Measurements from ENCODE around the gene ARHGEF7.

- no peak for TF ChIP-seq CTCF (IDR thresholded peaks at IDR 0.05)
- no peak for TF ChIP-seq EZH2 (IDR thresholded peaks at IDR 0.05)
These were observed 68.1 kb downstream of the ARHGEF7 start for GRCh38 chr13:111183087-111183645.

Data from neural progenitor cell (in vitro differentiated cells).